Measurements from ENCODE around the gene PTPN23.

PTPN23 gene

GRCh38 chr3:47342151-47342550, 38.7 kb upstream of the PTPN23 start:
- in situ Hi-C loops (cut with MboI; ENCODE audit: low pct_unique_long_range_greater_than_20kb, low sequenced_read_pairs, unreplicated experiment) = no loop called here
- no peak for DNase-seq (ENCODE audit: low spot score)
- no peak for TF ChIP-seq CTCF (IDR thresholded peaks at IDR 0.05; ENCODE audit: extremely low read depth, insufficient read depth, missing control alignments)

GRCh38 chr3:47342812-47343211, 38.0 kb upstream of the PTPN23 start:
- DNase-seq (ENCODE audit: low spot score) = no peak
- in situ Hi-C loops (cut with MboI; ENCODE audit: low pct_unique_long_range_greater_than_20kb, low sequenced_read_pairs, unreplicated experiment) = no loop called here
- TF ChIP-seq CTCF (IDR thresholded peaks at IDR 0.05; ENCODE audit: extremely low read depth, insufficient read depth, missing control alignments) = no peak

- DNase-seq (ENCODE audit: low spot score) = no peak
- no peak for TF ChIP-seq CTCF (IDR thresholded peaks at IDR 0.05; ENCODE audit: extremely low read depth, insufficient read depth, missing control alignments)
- in situ Hi-C loops (cut with MboI; ENCODE audit: low pct_unique_long_range_greater_than_20kb, low sequenced_read_pairs, unreplicated experiment) = no loop called here
Measured at GRCh38 chr3:47343471-47343971, 37.3 kb upstream of the PTPN23 start.

GRCh38 chr3:47344971-47345370, 35.9 kb upstream of the PTPN23 start:
- DNase-seq (ENCODE audit: low spot score) = no peak
- in situ Hi-C loops (cut with MboI; ENCODE audit: low pct_unique_long_range_greater_than_20kb, low sequenced_read_pairs, unreplicated experiment) = no loop called here
- TF ChIP-seq CTCF (IDR thresholded peaks at IDR 0.05; ENCODE audit: extremely low read depth, insufficient read depth, missing control alignments) = no peak

GRCh38 chr3:47347217-47347801, 33.5 kb upstream of the PTPN23 start:
- DNase-seq (ENCODE audit: low spot score) = peak; percentile 76
- in situ Hi-C loops (cut with MboI; ENCODE audit: low pct_unique_long_range_greater_than_20kb, low sequenced_read_pairs, unreplicated experiment) = no loop called here
- no peak for TF ChIP-seq CTCF (IDR thresholded peaks at IDR 0.05; ENCODE audit: extremely low read depth, insufficient read depth, missing control alignments)

- DNase-seq (ENCODE audit: low spot score) = no peak
- in situ Hi-C loops (cut with MboI; ENCODE audit: low pct_unique_long_range_greater_than_20kb, low sequenced_read_pairs, unreplicated experiment) = no loop called here
- TF ChIP-seq CTCF (IDR thresholded peaks at IDR 0.05; ENCODE audit: extremely low read depth, insufficient read depth, missing control alignments) = no peak
Measured at GRCh38 chr3:47348411-47349154, 32.2 kb upstream of the PTPN23 start.

Measured in GM13977 (cell line).